Measurements from ENCODE around the gene PRPF38A.

DNA sequence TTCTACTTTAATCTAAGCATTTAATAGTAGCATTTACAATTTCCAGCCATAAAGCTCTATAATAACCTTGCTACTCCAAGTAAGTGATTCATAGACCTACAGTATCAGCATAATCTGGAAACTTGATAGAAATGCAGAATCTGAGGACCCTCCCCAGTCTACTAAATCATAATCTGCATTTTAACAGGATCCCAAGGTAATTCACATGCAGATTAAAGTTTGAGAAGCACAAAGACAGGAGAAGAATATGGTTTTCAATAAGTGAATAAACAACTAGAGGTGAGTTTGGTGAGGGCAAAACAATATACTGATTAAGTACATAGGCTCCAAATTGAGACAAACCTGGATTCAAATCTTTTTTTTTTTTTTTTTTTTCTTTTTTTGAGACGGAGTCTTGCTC, 57.4 kb downstream of the PRPF38A start:
- TF ChIP-seq, protein P1, sequence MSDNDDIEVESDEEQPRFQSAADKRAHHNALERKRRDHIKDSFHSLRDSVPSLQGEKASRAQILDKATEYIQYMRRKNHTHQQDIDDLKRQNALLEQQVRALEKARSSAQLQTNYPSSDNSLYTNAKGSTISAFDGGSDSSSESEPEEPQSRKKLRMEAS (IDR thresholded peaks at IDR 0.05; ENCODE audit: low read depth): no peak
- TF ChIP-seq JUND (IDR thresholded peaks at IDR 0.05) (no peak), YY1 (IDR thresholded peaks at IDR 0.05; ENCODE audit: low read depth) (no peak), RCOR1 (IDR thresholded peaks at IDR 0.05; ENCODE audit: low read length) (no peak)
- TF ChIP-seq, protein P2, sequence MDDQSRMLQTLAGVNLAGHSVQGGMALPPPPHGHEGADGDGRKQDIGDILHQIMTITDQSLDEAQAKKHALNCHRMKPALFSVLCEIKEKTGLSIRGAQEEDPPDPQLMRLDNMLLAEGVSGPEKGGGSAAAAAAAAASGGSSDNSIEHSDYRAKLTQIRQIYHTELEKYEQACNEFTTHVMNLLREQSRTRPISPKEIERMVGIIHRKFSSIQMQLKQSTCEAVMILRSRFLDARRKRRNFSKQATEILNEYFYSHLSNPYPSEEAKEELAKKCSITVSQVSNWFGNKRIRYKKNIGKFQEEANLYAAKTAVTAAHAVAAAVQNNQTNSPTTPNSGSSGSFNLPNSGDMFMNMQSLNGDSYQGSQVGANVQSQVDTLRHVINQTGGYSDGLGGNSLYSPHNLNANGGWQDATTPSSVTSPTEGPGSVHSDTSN (IDR thresholded peaks at IDR 0.05): no peak
- TF ChIP-seq, protein P3, sequence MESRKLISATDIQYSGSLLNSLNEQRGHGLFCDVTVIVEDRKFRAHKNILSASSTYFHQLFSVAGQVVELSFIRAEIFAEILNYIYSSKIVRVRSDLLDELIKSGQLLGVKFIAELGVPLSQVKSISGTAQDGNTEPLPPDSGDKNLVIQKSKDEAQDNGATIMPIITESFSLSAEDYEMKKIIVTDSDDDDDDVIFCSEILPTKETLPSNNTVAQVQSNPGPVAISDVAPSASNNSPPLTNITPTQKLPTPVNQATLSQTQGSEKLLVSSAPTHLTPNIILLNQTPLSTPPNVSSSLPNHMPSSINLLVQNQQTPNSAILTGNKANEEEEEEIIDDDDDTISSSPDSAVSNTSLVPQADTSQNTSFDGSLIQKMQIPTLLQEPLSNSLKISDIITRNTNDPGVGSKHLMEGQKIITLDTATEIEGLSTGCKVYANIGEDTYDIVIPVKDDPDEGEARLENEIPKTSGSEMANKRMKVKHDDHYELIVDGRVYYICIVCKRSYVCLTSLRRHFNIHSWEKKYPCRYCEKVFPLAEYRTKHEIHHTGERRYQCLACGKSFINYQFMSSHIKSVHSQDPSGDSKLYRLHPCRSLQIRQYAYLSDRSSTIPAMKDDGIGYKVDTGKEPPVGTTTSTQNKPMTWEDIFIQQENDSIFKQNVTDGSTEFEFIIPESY (IDR thresholded peaks at IDR 0.05; ENCODE audit: borderline replicate concordance, low read depth): no peak

Measured in SK-N-SH (cell line).